GM21786 (cell line): ENCODE measurements around the gene UBE2D2.

Experiments
- ATAC-seq: cut with Tn5 transposase; IDR thresholded peaks from one replicate; pipeline ENCODE4 v1.9.1; 2021; ENCODE audit not compliant: unreplicated experiment

The UBE2D2 gene

DNA sequence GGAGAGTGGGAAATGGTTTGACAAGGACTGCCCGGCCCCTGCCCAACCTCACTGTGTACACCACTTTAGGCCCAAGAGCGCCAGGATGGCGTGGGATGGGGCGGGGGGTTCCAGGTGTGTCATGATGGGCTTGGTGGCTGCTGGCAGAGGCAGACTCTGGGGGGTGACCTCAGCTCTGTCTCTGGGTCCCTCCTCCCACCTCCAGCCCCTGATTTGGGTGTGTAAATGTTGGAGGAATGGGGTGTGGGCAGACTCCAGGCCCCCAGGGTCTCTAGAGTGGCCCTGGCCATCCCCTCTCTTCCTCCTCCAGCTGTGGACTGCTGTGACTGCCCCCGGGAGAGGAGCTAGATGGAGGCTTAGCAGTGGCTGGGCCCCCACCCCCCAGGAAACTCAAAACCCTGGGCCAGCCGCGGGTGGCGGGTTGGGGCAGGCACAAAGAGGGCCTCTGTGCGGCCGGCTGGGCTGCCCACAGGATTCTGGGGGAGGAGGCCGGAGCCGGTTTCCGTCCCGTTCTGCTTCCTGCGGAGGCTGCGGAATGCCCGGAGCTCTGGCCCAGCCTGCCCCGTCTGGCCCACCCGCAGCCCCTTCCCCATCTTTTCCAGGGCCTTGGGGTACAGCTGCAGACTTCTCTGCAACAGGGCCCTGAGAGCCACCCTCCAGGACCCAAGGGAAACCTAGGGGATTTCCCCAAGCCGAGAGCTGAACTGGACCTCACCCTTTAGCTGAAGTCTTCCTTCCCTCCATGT is 110.1 kb downstream of the UBE2D2 start:
- no peak for ATAC-seq

DNA sequence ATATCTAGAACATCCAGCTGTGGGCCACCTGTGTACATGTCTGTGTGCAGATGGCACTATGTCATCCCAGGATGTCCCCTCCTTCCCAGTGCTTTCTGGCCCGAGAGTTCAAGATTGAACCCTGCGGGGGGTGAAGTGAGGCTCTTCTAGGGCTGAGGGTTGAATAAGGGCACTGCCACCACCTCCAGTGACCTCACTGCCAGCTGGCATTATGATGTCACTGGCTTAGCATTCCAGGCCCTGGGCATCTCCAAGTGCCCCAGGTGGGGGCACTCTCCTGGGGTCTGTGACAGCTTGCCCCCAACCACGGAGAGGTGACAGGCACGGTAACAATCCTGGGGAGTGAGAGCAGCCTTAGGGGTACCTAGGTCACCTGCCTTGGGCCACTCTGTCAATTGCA is 114.1 kb downstream of the UBE2D2 start:
- no peak for ATAC-seq

DNA sequence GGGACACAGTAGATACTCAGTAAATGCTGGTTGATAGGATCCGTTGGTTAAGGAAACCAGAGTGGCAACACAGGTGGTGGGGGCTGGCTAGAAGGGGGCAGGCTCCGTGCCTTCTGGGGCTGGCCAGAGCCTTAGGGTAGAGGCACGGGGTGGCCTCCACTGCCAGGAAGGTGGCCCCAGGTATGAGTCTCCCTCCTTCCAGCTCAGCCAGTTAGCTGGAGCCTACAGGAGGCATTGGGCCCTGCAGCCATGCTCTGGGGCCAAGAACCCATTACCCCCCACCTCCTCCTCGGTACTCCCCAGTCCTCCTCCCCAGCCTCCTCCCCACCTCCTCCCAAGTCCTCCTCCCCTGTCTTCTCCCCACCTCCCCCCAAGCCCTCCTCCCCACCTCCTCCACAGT is 114.7 kb downstream of the UBE2D2 start:
- ATAC-seq, result no peak

DNA sequence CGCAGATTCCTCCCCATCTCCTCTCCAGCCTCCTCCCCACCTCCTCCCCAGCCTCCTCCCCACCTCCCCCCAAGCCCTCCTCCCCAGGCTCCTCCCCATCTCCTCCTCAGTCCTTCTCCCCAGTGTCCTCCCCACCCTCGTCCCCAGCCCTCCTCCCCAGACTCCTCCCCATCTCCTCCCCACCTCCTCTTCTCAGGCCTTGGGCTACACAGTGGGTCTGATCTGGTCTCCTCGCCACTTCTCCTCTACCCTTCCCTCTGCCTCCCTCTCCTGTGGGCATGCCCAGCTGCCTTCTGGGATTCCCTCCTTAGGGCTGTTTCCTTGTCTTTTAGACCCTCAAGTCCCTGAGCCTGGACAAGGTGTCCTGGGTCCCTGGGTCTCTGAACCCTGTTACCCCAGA is 115.3 kb downstream of the UBE2D2 start:
- ATAC-seq, result no peak

DNA sequence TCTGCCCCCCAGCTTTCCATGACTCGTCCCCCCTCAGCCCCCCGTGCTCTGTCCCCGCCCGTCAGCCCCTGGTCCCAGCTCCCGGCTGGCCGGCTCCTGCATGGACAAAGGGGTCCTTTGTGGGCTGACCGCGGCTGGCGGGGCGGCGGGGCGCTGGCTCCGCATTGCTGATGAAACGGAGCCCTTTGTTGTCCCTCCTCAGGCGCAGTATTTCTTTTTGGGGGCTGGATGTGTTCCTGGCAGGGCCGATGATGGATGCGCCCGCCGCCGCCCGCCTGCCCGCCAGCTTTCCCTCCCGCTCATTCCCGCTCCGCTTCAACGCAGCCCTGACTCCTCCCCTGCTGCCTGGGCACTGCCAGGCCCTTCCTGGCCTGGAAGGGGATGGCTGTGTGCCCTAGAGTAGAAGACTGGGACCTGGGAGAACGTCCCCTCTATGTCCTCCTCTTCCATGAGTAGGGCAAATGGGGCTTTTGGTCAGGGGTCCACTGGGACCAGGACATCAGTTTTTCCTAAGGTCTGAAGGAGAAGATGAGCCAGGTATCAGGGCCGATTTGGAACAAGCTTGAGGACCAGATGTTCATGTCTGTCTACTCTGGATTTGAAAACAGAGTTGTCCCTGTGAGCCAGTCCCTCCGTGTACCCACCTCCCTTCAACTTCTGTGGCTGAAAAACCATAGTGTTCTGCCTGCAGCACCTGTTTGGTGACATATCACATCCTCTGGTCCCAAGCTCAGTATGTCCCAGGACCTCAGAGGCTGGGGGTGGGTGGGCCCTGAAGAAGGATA is 116.0 kb downstream of the UBE2D2 start:
- no peak for ATAC-seq
